Liver (tissue), 9 donors: ENCODE measurements around the gene CHM. TPM values are rescaled to one million over a fixed set of nuclear protein-coding genes. Genes with fewer than 3 reads are reported as not detected.

ENCODE experiments used
- DNase-seq: peaks from one replicate; pipeline ENCODE4 v3.0.0-alpha.2; 2017; ENCODE audit warnings: low spot score
- H3K27ac ChIP-seq, 2 donors: one replicate each; pipeline ENCODE4 v1.7.0; 2013; ENCODE audit warnings: inconsistent platforms in 2 of 2, low read length in 2 of 2, control low read depth in 1 of 2, low read depth in 1 of 2, mild to moderate bottlenecking in 1 of 2
- H3K27me3 ChIP-seq, 4 donors: one replicate each; pipeline versions ENCODE4 v1.6.1 to v1.7.0; 2013; ENCODE audit warnings: low read length in 3 of 4, inconsistent platforms in 1 of 4, mild to moderate bottlenecking in 1 of 4, moderate library complexity in 1 of 4; ENCODE audit not compliant: control insufficient read depth in 4 of 4, insufficient read depth in 4 of 4
- H3K36me3 ChIP-seq, 4 donors: one replicate each; pipeline versions ENCODE4 v1.6.1 to v1.7.0; 2013; ENCODE audit warnings: low read length in 3 of 4, mild to moderate bottlenecking in 3 of 4, low read depth in 1 of 4, moderate library complexity in 1 of 4; ENCODE audit not compliant: control insufficient read depth in 4 of 4, insufficient read depth in 3 of 4
- H3K4me1 ChIP-seq, 4 donors: one replicate each; pipeline versions ENCODE4 v1.6.1 to v1.7.0; 2013; ENCODE audit warnings: low read length in 3 of 4, mild to moderate bottlenecking in 3 of 4, moderate library complexity in 1 of 4; ENCODE audit not compliant: control insufficient read depth in 4 of 4, insufficient read depth in 4 of 4
- H3K4me3 ChIP-seq, 3 donors: one replicate each; pipeline versions ENCODE4 v1.6.1 to v1.7.0; 2013; ENCODE audit warnings: low read length in 3 of 3, control low read depth in 1 of 3, low read depth in 1 of 3, mild to moderate bottlenecking in 1 of 3
- H3K9ac ChIP-seq, 2 donors: one replicate each; pipeline ENCODE4 v1.7.0; 2013; ENCODE audit warnings: low read length in 2 of 2, mild to moderate bottlenecking in 2 of 2, moderate library complexity in 2 of 2, control low read depth in 1 of 2, low read depth in 1 of 2
- H3K9me3 ChIP-seq, 4 donors: one replicate each; pipeline versions ENCODE4 v1.6.1 to v1.7.0; 2013; ENCODE audit warnings: low read length in 3 of 4; ENCODE audit not compliant: control insufficient read depth in 4 of 4
- ATF3 ChIP-seq: IDR thresholded peaks from 2 replicates; pipeline ENCODE4 v1.6.1; 2016; ENCODE audit warnings: antibody characterized with exemption
- CTCF ChIP-seq: fragments of 150-350 bp; IDR thresholded peaks from 2 replicates; pipeline ENCODE4 v1.5.1; 2017; ENCODE audit warnings: improper control_type of control experiment, low read depth, low read length; ENCODE audit not compliant: missing input control
- FOXA2 ChIP-seq: IDR thresholded peaks from 2 replicates; pipeline ENCODE4 v1.6.1; 2016; ENCODE audit warnings: antibody characterized with exemption
- HNF4A ChIP-seq, 2 donors: conservative IDR thresholded peaks; 2 replicates each; pipeline ENCODE4 v1.6.1; 2016; ENCODE audit warnings: antibody characterized with exemption in 2 of 2, mild to moderate bottlenecking in 2 of 2
- HNF4G ChIP-seq: IDR thresholded peaks from 2 replicates; pipeline ENCODE4 v1.6.1; 2016; ENCODE audit warnings: antibody characterized with exemption
- JUND ChIP-seq, 2 donors: IDR thresholded peaks; 2 replicates each; pipeline ENCODE4 v1.6.1; 2016; ENCODE audit warnings: antibody characterized with exemption in 2 of 2
- MAX ChIP-seq: IDR thresholded peaks from 2 replicates; pipeline ENCODE4 v1.6.1; 2016; ENCODE audit warnings: antibody characterized with exemption
- NR2F2 ChIP-seq: IDR thresholded peaks from 2 replicates; pipeline ENCODE4 v1.6.1; 2016; ENCODE audit warnings: antibody characterized with exemption
- RAD21 ChIP-seq, 2 donors: IDR thresholded peaks; 2 replicates each; pipeline ENCODE4 v1.6.1; 2016; ENCODE audit warnings: antibody characterized with exemption in 2 of 2, mild to moderate bottlenecking in 2 of 2
- REST ChIP-seq: IDR thresholded peaks from 2 replicates; pipeline ENCODE4 v1.6.1; 2016; ENCODE audit warnings: antibody characterized with exemption, mild to moderate bottlenecking
- SP1 ChIP-seq: IDR thresholded peaks from 2 replicates; pipeline ENCODE4 v1.6.1; 2018; ENCODE audit warnings: antibody characterized with exemption, mild to moderate bottlenecking
- TAF1 ChIP-seq: conservative IDR thresholded peaks from 2 replicates; pipeline ENCODE4 v1.6.1; 2016; ENCODE audit warnings: antibody characterized with exemption, mild to moderate bottlenecking
- YY1 ChIP-seq: IDR thresholded peaks from 2 replicates; pipeline ENCODE4 v1.6.1; 2016; ENCODE audit warnings: antibody characterized with exemption, mild to moderate bottlenecking
- ZBTB33 ChIP-seq: IDR thresholded peaks from 2 replicates; pipeline ENCODE4 v1.6.1; 2016; ENCODE audit warnings: antibody characterized with exemption
- WGBS: extraction: QIAGEN DNeasy Blood & Tissue Kit; methylation state at CpG from one replicate; pipeline ENCODE4 v1.1.7; 2013; 5-methylcytosine and 5-hydroxymethylcytosine counted together
- polyA plus RNA-seq, 2 donors: library from polyadenylated mRNA; stranded (reverse) in 1 of 2; unstranded in 1 of 2; fragments of 200-250 nt in 1 of 2; fragments of >200 nt in 1 of 2; fragmentation: Nextera tagmentation in 1 of 2; extraction: Ambion mirVana in 1 of 2; gene quantifications; one replicate each; pipeline versions ENCODE4 v1.2.1 to v1.2.3, GENCODE V29; 2013 to 2015
- total RNA-seq, 2 donors: library from RNA; depleted of rRNA; stranded (reverse); fragments of >200 nt; gene quantifications; one replicate each; pipeline ENCODE4 v1.2.3, GENCODE V29; 2014
- donor health status: healthy.
- donor health status: healthy.
- donor health status: healthy.
- donor health status: healthy.
- donor health status: healthy.

CHM gene
- total and polyA plus RNA-seq, 4 donors = 5.1 to 8.1 (median 6.4) TPM

GRCh38 chrX:85905851-85906250, 141.5 kb downstream of the CHM start:
- Histone ChIP-seq H3K4me3 (no peak overlapping the region), H3K27ac (no peak overlapping the region), H3K27me3 (no peaks in the 10 kb centered on the region), H3K36me3 (peaks cover 0 to 3% (median 0%) of the 10 kb centered on the region in 4 donors), H3K9me3 (no peaks in the 10 kb centered on the region), H3K9ac (no peak overlapping the region), H3K4me1 (no peaks in the 10 kb centered on the region)
- no peak for DNase-seq
- TF ChIP-seq HNF4G (no peak), FOXA2 (no peak), YY1 (no peak), TAF1 (no peak), REST (no peak), HNF4A (conservative IDR thresholded peaks at IDR 0.05) (no peak), SP1 (no peak), RAD21 (IDR thresholded peaks at IDR 0.05) (no peak), ZBTB33 (no peak), MAX (no peak), NR2F2 (no peak), JUND (IDR thresholded peaks at IDR 0.05) (no peak)
- 96% methylated on average over 3 of the region's 3 CpGs for WGBS

- H3K4me1 ChIP-seq = no peaks in the 10 kb centered on the region
- no peaks in the 10 kb centered on the region for H3K27me3 ChIP-seq
- no peak overlapping the region for H3K9ac ChIP-seq
- no peaks in the 10 kb centered on the region for H3K9me3 ChIP-seq
- no peak overlapping the region for H3K27ac ChIP-seq
- H3K36me3 ChIP-seq = peaks cover 0 to 3% (median 0%) of the 10 kb centered on the region in 4 donors
- H3K4me3 ChIP-seq = no peak overlapping the region
- DNase-seq = no peak
- TF ChIP-seq RAD21 (IDR thresholded peaks at IDR 0.05) (no peak), REST (no peak), JUND (IDR thresholded peaks at IDR 0.05) (no peak), CTCF (no peak), HNF4G (no peak), ZBTB33 (no peak), MAX (no peak), ATF3 (no peak)
- WGBS = 93% methylated on average over 5 of the region's 5 CpGs
These were observed 143.5 kb downstream of the CHM start for GRCh38 chrX:85903692-85904471.
